H1 (cell line): ENCODE measurements around the gene PCNX1. TPM values are rescaled to one million over a fixed set of nuclear protein-coding genes. Genes with fewer than 3 reads are reported as not detected.

Source experiments
- ASH2L ChIP-seq: fragments of 200-600, 300-600 bp; sonication (generic); IDR thresholded peaks from one replicate; pipeline ENCODE4 v1.7.1; 2017; ENCODE audit warnings: low read length
- CEBPB ChIP-seq: IDR thresholded peaks from 2 replicates; pipeline ENCODE4 v1.6.1; 2012; ENCODE audit warnings: low read depth, low read length
- E2F6 ChIP-seq: IDR thresholded peaks from 2 replicates; pipeline ENCODE4 v1.6.1; 2012; ENCODE audit warnings: inconsistent platforms
- FOSL1 ChIP-seq: IDR thresholded peaks from 2 replicates; pipeline ENCODE4 v1.6.1; 2011; ENCODE audit warnings: mild to moderate bottlenecking, low read depth, low read length, moderate library complexity; ENCODE audit not compliant: insufficient read depth
- HDAC6 ChIP-seq: IDR thresholded peaks from one replicate; pipeline ENCODE4 v1.7.1; 2012; ENCODE audit warnings: low read depth, mild to moderate bottlenecking, inconsistent platforms, low read length, moderate library complexity
- RNF2 ChIP-seq: fragments of 200-900, 300-1000 bp; sonication (generic); IDR thresholded peaks from 2 replicates; pipeline ENCODE4 v1.7.1; 2016; ENCODE audit warnings: borderline replicate concordance, low read depth, mild to moderate bottlenecking, antibody characterized with exemption, low read length; ENCODE audit not compliant: poor library complexity, severe bottlenecking; ENCODE audit errors: missing control alignments
- polyA plus RNA-seq, 7 experiments: library from polyadenylated mRNA; depleted of rRNA in 3 of 7; stranded (reverse) in 5 of 7; unstranded in 2 of 7; fragments of >200 nt in 5 of 7; fragments of 200-250 nt in 2 of 7; gene quantifications; 1 replicate in 5 of 7; 2 replicates in 1 of 7; 4 replicates in 1 of 7; pipeline versions ENCODE4 v1.2.1 to v1.2.3, GENCODE V29; 2011 to 2013; ENCODE audit warnings: missing spikeins in 2 of 7, mixed read lengths in 2 of 7
- total RNA-seq: library from RNA; stranded (reverse); fragmentation: NEBNext Ultra II Directional; extraction: Animal tissue kit (Norgen Biotek cat#: 25700); gene quantifications from 2 replicates; pipeline ENCODE4 v1.2.1, GENCODE V29; 2021

Gene PCNX1
- total and polyA plus RNA-seq, 2 of the 8 experiments (the other 6 are each of a cell fraction or from before 2014, with no cell fraction given) = 37.7 to 53.2 TPM

- TF ChIP-seq E2F6 (no peak), HDAC6 (no peak), RNF2 (no peak), FOSL1 (no peak), CEBPB (no peak), ASH2L (no peak)
- TF ChIP-seq, all 59 proteins: peak for 0
These were observed 17.3 kb downstream of the PCNX1 start (continued) for GRCh38 chr14:70924521-70924920.
